DOHH2 (cell line): ENCODE data around the gene VPS41.

Experiments used
- H3F3A ChIP-seq: fragments of 200-600 bp; sonication (generic), shearing (Covaris generic); 2 replicates; pipeline ENCODE4 v1.6.0; 2016; ENCODE audit warnings: antibody characterized with exemption, mild to moderate bottlenecking; ENCODE audit not compliant: control insufficient read depth, insufficient read depth
- H3K27ac ChIP-seq: fragments of 200-600 bp; sonication (generic); 2 replicates; pipeline ENCODE4 v1.5.1; 2014; ENCODE audit warnings: low read depth, mild to moderate bottlenecking, low read length, moderate library complexity
- H3K27me3 ChIP-seq: fragments of 200-600 bp; sonication (generic); 2 replicates; pipeline ENCODE4 v1.6.1; 2014; ENCODE audit warnings: mild to moderate bottlenecking, low read length, mixed read lengths; ENCODE audit not compliant: control insufficient read depth
- H3K36me3 ChIP-seq: fragments of 200-600 bp; sonication (generic); 2 replicates; pipeline ENCODE4 v1.6.1; 2014; ENCODE audit warnings: mild to moderate bottlenecking, low read length, moderate library complexity, mixed read lengths; ENCODE audit not compliant: control insufficient read depth
- H3K4me1 ChIP-seq: fragments of 200-600 bp; sonication (generic); 2 replicates; pipeline ENCODE4 v1.6.1; 2014; ENCODE audit warnings: mild to moderate bottlenecking, low read length, mixed read lengths; ENCODE audit not compliant: control insufficient read depth
- H3K4me2 ChIP-seq: fragments of 200-600 bp; sonication (generic); 2 replicates; pipeline ENCODE4 v1.6.0; 2014; ENCODE audit warnings: mild to moderate bottlenecking, low read length, moderate library complexity
- H3K4me3 ChIP-seq: fragments of 200-600 bp; sonication (generic); 2 replicates; pipeline ENCODE4 v1.5.1; 2014; ENCODE audit warnings: mild to moderate bottlenecking, low read length, mixed read lengths
- H3K79me2 ChIP-seq: fragments of 200-600 bp; sonication (generic); 2 replicates; pipeline ENCODE4 v1.6.1; 2014; ENCODE audit warnings: mild to moderate bottlenecking, low read length, mixed read lengths; ENCODE audit not compliant: control insufficient read depth
- H3K9me2 ChIP-seq: fragments of 200-600 bp; sonication (generic); replicated peaks from 2 replicates; pipeline ENCODE4 v1.6.1; 2014; ENCODE audit warnings: mild to moderate bottlenecking, low read length, mixed read lengths; ENCODE audit not compliant: control insufficient read depth
- H3K9me3 ChIP-seq: fragments of 200-600 bp; sonication (generic); 2 replicates; pipeline ENCODE4 v1.6.1; 2014; ENCODE audit warnings: antibody characterized with exemption, low read length, mixed read lengths; ENCODE audit not compliant: control insufficient read depth, insufficient read depth
- H4K20me1 ChIP-seq: fragments of 200-600 bp; sonication (generic); 2 replicates; pipeline ENCODE4 v1.6.0; 2014; ENCODE audit warnings: low read depth, mild to moderate bottlenecking, antibody characterized with exemption, low read length, moderate library complexity; ENCODE audit not compliant: control insufficient read depth, insufficient read depth
- CTCF ChIP-seq: fragments of 200-600 bp; sonication (generic); IDR thresholded peaks from one replicate; pipeline ENCODE4 v1.5.1; 2014; ENCODE audit warnings: antibody characterized with exemption, mild to moderate bottlenecking, low read depth, low read length; ENCODE audit not compliant: poor library complexity, severe bottlenecking
- EZH2phosphoT487 ChIP-seq: fragments of 200-600 bp; sonication (generic); IDR thresholded peaks from 2 replicates; pipeline ENCODE4 v1.6.1; 2017; ENCODE audit warnings: borderline replicate concordance, mild to moderate bottlenecking, antibody characterized with exemption, low read length, moderate library complexity, mixed read lengths

Gene VPS41

GRCh38 chr7:38781991-38782390, 127.0 kb downstream of the VPS41 start:
- H3K27ac ChIP-seq, result no peak overlapping the region
- H3F3A ChIP-seq, result no peaks in the 10 kb centered on the region
- H3K4me3 ChIP-seq, result no peak overlapping the region

GRCh38 chr7:38777609-38778008, 131.4 kb downstream of the VPS41 start:
- Histone ChIP-seq H3F3A (no peaks in the 10 kb centered on the region), H3K27me3 (no peaks in the 10 kb centered on the region), H3K4me2 (no peak overlapping the region), H3K79me2 (no peaks in the 10 kb centered on the region), H3K4me1 (peaks cover 21% of the 10 kb centered on the region), H3K9me2 (no peaks in the 10 kb centered on the region), H3K4me3 (no peak overlapping the region), H3K9me3 (no peaks in the 10 kb centered on the region), H4K20me1 (no peaks in the 10 kb centered on the region), H3K36me3 (peaks cover 17% of the 10 kb centered on the region), H3K27ac (no peak overlapping the region)
- TF ChIP-seq EZH2phosphoT487, result no peak
- no peak for TF ChIP-seq CTCF

More at GRCh38 chr7:38781991-38782390, 127.0 kb downstream of the VPS41 start:
- no peaks in the 10 kb centered on the region for H3K27me3 ChIP-seq
- H3K36me3 ChIP-seq, result no peaks in the 10 kb centered on the region
- no peak for TF ChIP-seq EZH2phosphoT487
- TF ChIP-seq CTCF, result no peak
- no peaks in the 10 kb centered on the region for H3K9me2 ChIP-seq
- no peaks in the 10 kb centered on the region for H3K79me2 ChIP-seq
- peaks cover 46% of the 10 kb centered on the region for H3K4me1 ChIP-seq
- H4K20me1 ChIP-seq, result no peaks in the 10 kb centered on the region
- H3K9me3 ChIP-seq, result no peaks in the 10 kb centered on the region
- no peak overlapping the region for H3K4me2 ChIP-seq

GRCh38 chr7:38775506-38776175, 133.3 kb downstream of the VPS41 start:
- peaks cover 13% of the 10 kb centered on the region for H3K4me1 ChIP-seq
- H3K36me3 ChIP-seq, result peaks cover 26% of the 10 kb centered on the region
- no peaks in the 10 kb centered on the region for H3K9me3 ChIP-seq
- TF ChIP-seq CTCF (no peak), EZH2phosphoT487 (no peak)
- H3K79me2 ChIP-seq, result no peaks in the 10 kb centered on the region
- H3K4me3 ChIP-seq, result no peak overlapping the region
- H3K27ac ChIP-seq, result no peak overlapping the region
- no peaks in the 10 kb centered on the region for H4K20me1 ChIP-seq
- no peaks in the 10 kb centered on the region for H3F3A ChIP-seq
- H3K4me2 ChIP-seq, result no peak overlapping the region
- no peaks in the 10 kb centered on the region for H3K27me3 ChIP-seq
- no peaks in the 10 kb centered on the region for H3K9me2 ChIP-seq
